Measurements from ENCODE around the gene MPZL1.

Gene MPZL1

DNA sequence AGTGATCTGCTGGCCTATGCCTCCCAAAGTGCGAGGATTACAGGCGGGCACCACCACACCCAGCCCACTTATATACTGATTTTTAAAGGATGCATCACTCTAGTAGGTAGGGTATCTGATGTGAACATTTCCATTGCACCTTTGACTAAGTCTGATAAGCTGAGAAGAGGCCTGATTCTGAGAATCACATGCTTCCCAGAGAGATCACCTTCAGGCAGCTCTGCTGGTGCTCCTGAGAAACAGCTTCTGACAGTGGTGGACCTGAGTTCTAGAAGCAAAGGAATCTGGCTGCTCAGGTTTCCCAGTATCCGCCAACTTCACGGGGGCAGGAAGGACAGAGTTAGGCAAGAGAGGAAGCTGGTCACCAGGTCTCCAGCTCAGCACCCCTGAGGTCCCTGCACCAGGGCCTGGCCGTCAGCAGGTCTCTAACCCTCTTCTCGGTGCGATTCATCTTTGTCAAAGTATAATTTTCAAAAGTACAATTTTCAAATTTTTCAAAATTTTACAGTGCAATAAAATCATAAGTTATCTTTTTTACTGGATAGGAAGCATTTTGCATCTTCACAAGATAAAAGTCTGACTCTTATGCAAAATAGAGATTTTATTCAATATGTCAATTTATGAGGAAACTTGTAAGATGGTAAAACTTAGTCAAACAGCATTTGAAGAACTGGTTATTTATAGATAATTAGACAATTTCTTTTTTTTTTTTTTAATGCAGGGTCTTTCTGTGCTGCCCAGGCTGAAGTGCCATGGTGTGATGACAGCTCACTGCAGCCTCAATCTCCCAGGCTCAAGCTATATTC, 25.8 kb upstream of the MPZL1 start:
- no peak for DNase-seq (ENCODE audit: low spot score)

DNA sequence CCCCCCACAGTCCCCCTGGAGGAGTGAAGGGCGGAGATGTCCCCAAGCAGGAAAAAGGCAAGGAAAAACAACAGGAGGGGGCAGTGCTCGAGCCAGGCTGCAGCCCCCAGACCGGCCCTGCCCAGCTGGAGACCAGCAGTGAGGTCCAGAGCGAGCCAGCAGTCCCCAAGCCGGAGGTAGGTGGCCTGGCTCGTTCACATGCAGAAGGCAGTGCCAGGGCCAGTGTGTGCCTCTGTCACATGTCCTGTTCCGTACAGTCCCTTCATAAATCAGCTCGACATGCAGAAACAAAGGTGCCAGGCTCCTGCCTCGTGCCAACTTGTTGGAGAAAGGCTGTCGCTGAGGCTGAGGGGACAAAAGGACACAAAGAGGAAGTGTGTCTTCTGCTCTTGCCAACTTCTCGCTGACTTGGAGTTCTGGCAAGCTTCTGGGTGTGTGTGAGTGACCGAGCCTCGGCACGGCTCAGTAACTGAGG, 24.1 kb upstream of the MPZL1 start:
- DNase-seq (ENCODE audit: low spot score), result peak; percentile 54

DNA sequence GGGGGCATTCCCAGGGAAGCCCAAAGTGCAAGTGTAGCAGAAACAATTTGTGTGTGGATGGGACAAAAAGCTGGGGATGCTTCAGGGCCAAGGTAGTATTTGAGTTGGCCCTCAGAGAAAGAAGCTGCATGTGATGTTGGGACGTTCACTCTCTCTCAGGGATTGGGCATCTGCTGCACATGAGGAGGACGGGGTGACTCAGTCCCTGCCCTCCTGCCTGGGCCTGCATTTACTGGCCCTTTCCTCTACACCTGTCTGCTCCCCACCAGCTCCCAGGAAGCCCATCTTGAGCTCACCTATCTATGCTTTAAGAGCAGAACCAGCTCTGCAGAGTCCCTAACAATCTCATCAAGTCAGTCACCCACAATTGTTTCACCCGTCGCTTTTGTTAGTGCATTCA, 23.5 kb upstream of the MPZL1 start:
- no peak for DNase-seq (ENCODE audit: low spot score)

DNA sequence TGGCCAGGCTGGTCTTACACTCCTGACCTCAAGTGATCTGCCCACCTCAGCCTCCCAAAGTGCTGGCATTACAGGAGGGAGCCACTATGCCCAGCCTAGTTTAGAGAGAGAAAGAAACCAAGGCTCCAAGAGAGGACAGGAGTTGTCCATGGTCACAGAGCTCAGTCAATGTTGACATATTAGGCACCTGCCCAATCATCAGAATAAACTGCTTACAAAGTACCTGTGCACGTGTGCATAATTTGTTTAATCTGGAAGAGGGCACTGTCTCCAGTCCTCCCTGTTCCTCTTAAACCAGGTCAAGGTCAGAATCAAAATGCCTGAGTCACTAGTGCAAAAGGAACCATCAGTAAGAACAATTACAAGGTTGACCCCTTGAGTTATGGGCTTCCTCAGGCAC, 20.3 kb upstream of the MPZL1 start:
- DNase-seq (ENCODE audit: low spot score), result no peak

DNA sequence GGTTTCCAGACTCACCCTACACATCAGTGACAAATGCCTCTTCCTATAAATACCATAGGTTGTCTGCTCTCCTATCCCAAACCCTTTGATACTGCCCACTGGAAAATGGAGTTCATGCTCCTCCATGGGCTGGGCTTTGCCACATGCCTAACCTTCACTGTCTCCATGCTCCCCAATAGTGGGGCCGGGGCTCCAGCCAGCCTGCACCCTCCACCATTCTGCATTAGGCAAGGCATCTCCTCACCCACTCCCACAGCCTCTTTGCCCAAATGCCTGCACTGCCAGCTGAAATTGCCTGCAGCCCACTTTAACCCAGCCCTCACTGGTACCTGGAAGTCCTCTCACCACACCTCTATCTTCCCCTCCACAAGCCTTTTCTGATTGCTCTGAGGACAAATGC, 18.2 kb upstream of the MPZL1 start:
- DNase-seq (ENCODE audit: low spot score), result no peak

DNA sequence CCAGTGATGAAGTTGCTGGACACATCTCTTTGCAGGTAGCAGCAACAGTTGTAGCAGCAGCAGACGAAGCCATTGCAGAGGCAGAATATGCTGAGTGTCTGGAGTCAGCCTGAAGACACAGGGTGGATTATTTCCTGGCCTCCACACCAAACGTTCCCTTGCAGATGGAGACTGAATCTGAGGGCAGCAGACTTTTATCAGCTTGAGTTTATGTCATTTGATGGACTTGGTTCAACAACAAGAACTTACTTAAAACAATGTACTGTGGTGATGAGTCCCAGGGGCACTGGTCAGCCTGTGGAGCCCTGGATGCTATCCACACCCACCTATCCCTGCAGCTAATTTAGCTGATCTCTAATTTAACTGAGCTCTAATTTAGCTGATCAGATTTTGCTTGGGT, 17.1 kb upstream of the MPZL1 start:
- no peak for DNase-seq (ENCODE audit: low spot score)

DNA sequence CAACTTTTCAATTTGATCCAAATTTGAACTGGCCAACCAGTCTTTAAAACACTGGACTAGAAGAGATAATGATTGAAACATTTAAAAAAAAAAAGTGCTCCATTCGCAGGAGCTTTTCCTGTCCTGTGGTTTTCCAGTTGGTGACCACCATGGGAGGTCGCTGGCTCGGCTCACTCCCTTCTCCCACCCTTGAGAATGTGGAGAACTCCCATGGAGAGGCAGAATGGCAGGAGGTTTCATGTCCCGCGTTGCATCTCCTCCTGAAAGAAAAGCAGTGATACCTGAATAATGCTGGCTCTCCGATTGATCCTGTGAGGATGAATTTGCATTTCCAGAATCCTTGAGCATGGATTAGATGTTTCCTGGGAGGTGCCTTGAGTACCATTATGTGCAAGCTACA, 16.5 kb upstream of the MPZL1 start:
- DNase-seq (ENCODE audit: low spot score), result no peak

DNA sequence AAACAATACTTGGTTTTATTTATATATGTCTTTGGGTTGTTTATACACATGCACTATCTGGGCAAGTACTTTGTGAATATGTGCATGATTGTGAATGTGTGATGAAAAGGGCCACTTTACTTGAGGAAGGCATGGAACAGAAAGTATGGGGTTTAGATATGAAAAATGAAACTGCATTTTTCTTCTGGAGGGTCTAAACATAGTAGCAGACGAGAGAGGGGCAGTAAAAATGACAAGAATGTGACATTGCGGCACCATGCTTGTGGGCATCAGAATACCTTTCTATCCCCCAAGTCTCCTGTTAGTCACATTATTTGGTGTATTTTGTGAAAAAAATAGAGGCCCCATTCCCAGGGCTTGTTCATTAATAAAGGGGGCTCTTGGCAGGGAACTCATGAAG, 15.4 kb upstream of the MPZL1 start:
- DNase-seq (ENCODE audit: low spot score), result no peak

DNA sequence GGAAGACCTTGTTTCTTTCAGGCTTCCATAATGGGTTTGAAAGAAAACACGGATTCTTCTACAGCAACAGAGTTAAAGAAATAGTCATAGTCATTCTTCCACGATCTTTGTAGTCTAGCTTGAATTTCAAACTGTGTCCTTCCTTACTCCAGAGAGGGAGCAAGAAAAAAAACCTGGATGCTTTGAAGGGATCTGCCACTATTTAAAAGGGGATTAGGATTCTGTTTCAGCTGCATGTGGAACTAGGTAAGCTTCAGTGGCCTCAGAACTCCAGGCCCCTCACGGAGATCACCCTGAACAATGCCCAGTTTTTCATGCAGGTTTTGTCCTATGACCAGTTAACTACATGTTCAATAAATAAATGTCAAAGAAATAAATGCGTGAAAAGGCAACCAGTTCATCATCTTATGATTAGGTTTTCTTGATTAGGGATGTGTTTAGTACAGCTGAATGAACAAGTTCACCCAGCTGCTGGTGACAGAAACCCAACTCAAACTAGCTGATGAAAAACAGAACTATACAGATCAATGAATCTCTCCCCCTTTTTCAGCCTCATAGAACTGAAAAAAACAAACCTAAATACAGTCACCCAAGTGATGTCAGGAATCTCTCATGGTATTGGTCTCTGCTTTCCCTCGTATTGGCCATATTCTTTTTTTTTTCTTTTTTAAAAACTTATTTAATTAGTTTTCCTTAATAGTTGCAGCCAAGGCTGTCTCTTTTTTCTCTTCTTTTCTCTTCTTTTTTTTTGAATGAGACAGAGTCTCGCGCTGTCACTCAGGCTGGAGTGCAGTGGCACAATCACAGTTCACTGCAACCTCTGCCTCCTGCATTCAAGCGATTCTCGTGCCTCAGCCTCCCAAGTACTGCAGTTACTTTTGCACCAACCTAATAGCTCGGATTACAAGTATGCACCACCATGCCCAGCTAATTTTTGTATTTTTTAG, 14.6 kb upstream of the MPZL1 start:
- no peak for DNase-seq (ENCODE audit: low spot score)

DNA sequence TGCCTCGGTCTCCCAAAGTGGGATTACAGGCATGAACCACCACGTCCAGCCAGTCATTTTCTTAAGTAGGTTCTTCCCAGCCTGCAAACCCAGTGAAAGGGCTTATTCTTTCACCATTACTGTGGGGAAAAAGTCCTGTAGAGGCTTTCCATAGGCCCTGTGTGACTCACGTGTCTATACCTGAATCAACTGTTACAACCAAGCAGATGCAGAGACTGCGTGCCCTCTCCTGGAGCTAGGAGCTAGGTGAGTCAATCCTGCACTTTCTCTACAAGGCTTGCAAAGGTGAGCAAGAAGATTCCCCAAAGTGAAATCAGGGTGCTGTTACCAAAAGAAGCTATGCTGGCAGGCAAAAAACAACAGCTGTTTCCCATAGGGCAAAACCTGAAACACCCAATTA, 13.8 kb upstream of the MPZL1 start:
- DNase-seq (ENCODE audit: low spot score), result no peak

DNA sequence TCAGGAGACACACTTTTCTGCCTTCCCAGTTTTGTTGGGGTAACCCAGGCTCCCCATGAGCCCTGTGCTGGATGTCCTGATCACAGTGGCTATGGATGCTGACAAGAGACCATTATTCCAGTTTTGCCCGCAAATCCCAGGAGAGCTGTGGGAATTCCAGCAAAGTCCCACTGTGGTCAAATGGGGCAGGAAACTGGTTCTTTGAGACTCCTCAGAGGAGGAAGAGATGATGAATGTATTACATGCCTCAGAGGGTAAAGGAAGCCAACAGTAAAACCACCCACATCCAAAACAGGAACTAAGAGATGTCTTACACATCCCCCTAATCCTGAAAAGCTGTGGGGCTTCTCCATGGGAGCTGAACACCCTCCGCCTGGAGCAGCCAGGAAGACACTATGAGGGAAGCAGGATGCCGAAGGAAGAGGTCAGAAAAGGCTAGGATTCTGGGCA, 12.8 kb upstream of the MPZL1 start:
- DNase-seq (ENCODE audit: low spot score), result no peak

DNA sequence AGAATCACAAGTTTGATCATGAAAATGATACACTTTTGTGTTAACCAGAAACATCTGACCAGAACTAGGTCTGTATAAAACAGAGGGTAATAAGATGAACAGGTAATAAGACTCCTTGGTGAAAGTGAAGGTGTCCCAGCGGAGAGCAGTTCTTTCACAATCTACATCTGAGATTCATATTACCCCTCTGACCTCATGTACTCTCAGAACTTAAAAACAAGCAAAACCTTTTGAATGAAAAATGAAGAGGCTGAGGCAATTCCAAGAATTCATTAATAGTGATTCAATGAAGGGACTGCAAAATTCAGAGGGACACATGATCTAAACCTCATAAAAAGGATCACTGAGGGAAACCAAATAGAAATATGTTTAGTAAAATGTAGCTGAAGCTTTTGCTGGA, 10.9 kb upstream of the MPZL1 start:
- no peak for DNase-seq (ENCODE audit: low spot score)

DNA sequence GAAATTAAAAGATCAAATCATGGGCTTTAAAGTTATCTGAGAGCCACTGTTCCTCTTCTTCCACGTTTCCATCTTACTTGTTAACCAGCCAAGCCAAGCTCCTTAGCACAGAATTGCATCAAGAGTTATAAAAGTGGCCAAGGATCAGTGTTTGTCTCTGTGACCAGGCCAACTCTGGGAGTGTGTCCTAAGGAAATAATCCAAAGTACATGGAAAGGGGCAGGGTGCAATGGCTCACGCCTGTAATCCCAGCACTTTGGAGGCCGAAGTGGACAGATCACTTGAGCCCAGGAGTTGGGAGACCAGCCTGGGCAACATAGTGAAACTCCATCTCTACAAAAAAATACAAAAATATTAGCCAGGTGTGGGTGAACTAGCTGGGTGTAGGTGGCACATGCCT, 10.0 kb upstream of the MPZL1 start:
- no peak for DNase-seq (ENCODE audit: low spot score)

DNA sequence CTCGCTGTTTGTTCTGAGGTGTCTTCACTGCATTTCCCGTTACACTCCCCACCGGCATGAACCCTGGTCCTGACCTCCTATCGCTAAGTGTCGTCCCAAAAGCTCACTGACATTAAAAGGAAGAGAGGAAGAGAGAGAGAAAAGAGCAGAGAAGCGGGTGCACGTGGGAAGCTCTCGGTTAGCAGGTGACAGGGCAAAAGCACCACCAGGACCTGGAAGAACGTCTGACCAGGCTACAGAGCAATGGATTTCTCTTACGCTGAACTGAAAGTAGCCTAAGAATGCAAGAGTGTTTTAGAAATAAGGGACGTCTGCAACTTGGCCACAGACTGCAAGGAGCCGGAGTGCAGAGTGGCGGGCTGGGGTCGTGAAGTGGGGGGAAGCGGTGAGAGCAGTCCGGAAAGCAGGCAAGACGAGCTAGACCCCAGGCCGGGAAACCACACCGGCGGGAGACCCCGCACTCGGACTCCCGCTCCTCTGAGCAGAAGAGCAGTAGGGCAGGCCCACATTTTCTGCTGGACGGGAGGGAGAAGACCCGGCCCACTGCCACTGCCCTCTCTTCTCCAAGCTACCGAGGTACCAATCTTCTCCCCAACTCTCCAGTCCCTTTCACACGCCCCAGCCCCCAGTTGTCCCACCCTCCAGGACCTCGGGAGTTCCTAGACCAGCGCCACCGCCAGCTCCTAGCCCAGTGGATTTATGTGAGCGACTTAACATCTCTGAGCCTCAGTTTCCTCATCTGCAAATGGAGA, 8.3 kb upstream of the MPZL1 start:
- no peak for DNase-seq (ENCODE audit: low spot score)

DNA sequence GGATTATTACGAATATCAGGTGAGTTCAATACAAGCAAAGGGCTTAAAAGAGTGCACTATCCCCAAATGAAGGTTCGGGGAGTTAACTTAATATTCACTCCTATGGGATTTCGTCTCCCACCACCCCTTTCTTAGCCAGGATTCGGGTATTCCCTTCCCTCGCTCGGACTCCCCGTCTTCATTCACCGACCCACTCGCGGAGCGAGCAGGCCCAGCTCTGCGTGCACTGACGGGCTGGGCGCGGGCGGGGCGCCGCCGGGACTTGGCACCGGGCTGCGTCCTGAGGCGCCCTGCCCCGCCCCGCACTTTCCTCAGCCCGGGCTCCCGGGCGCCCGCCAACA, 7.7 kb upstream of the MPZL1 start:
- no peak for DNase-seq (ENCODE audit: low spot score)

DNA sequence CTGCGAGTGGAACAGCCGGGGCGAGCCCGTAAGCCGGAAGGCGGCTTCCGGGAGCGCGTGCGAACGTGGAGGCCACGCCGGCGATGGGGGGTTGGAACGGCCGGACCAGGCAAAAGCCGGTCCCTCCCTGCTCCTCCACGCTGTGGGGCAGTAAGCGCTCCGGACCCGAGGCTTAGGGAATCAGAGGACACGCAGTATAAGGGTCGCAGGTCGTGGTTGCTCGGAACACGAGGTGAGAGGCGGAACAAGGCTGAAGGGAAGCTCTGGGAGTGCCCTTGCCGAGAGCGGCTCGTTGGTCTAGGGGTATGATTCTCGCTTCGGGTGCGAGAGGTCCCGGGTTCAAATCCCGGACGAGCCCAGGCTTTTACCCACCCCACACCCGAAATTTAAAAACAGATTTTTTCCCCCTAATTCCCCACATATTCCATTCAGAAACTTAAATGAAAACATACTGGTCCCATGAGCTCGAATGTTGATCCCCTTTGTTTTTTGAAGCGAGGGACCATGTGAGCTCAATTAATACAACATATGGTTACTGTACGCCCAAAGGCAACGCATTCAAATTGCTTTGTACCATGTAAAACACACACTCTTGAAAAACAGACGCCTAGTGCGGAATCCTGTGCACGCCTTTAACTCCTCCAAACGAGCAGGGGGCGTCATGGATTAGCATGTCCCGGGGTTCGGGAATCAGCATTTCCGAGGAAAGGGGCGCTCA, 7.2 kb upstream of the MPZL1 start:
- peak; percentile 85 for DNase-seq (ENCODE audit: low spot score)

DNA sequence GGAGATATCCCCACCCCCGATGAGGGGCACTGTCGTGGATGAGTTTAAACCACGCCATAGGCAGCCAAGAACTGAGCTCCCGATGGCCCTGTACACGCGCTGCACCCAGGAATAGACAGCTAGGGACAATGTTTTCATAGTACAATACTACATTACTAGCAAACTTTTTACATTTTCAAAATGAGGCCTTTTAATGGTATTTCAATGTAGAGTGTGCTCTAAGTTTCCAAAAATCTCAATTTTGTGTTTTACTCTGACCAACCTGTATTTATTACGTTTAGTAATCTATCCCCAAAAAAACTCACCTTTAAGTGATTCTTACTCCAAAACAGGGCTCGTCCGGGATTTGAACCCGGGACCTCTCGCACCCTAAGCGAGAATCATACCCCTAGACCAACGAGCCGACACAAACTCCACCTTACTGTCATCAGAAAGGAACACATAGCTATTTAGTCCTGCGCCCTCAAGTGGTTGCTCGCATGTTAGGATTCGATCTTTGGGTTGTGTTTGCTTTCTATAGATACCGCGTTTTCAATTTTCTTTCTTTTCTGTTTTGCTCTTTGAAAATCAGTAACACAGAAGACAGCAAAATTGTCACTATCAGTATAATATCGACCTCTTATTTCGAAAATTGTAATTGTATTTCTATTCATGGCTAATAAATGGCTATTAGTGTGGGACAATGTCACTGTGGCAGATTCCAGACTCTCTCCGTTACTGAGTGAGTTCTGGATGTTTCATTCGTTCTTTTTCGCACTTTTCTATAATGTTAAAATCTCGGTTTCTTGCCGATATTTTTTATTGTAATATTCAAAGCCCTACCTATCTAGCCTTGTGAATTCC, 6.4 kb upstream of the MPZL1 start:
- peak; percentile 90 for DNase-seq (ENCODE audit: low spot score)

DNA sequence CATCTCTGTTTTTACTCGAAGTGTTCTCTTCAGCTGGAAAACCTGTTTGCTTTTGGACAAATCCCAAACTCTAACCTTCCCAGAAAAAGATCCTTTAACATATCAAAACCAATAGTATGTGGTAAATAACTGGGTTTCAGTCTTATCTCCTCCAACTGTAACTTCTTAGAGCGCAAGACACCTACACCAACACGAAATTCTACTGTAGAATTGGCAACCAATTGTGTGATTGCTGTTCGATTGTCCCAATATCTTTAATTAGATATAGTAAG, 5.8 kb upstream of the MPZL1 start:
- no peak for DNase-seq (ENCODE audit: low spot score)

DNA sequence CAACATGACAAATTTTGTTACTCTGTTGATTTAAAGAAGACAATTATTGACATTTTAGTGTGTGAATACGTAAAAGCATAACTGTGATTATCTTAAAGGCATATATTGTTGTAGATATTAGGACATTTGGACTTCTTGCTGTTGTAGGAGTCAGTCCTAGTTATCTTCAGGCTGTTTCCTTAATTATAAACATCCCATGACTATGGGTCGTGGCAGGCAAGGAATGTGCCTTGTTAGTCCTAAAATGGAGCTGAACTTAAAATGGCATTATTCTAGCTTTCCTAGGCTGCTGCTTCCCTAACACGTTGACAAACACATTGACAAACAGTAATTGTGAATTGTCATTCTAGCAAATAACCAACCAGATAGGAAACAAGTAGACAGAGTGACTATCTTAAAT, 4.4 kb upstream of the MPZL1 start:
- DNase-seq (ENCODE audit: low spot score), result no peak

DNA sequence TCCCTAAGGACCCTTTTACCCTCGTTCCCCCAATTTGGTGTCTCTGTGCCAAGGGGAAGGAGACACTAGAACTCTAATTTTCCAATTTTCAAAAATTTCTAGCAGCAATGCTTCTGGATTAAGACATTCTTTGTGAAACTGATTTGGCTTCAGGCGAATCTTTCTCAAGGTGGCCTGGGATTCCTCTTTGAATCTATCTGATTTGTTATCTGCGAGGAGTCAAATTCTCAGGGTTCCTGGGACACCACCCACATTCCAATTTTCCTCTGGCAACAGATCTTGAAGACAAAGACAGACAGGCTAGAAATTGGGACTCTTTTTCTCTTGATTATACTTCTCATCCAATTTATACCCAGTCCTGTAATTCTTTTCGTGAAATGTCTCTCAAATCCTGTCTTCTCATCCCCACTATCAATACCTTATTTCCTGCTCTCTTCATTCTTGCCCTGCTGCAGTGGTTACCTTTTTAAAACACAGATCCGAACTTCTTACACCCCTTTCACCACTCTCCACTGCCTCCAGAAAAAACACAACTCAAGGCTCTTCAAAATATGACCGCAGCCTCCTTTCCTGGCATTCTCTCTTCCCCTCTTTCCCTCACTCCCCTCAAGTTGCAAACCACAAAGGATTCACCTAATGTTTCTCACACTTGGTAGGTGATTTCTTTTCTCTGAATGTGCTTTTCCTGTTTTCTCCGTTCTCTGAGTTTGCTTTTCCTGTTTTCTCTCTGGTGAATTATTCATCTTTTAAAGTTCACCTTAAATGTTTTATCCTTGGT, 2.7 kb upstream of the MPZL1 start:
- no peak for DNase-seq (ENCODE audit: low spot score)
